ENCODE measurements around the gene SLC25A17. TPM values are rescaled to one million over a fixed set of nuclear protein-coding genes. Genes with fewer than 3 reads are reported as not detected.
A peak's percentile ranks its signal among the peaks of the same experiment; 100 is the strongest.
"Not testable (repeated sequence)": the region's sequence is repeated elsewhere in the genome, so short reads cannot be mapped to it uniquely, and the experiment has no call there.

SLC25A17 gene
- total and polyA plus RNA-seq, 2 donors from 2014 or later: 15.3 to 23.8 TPM

DNA sequence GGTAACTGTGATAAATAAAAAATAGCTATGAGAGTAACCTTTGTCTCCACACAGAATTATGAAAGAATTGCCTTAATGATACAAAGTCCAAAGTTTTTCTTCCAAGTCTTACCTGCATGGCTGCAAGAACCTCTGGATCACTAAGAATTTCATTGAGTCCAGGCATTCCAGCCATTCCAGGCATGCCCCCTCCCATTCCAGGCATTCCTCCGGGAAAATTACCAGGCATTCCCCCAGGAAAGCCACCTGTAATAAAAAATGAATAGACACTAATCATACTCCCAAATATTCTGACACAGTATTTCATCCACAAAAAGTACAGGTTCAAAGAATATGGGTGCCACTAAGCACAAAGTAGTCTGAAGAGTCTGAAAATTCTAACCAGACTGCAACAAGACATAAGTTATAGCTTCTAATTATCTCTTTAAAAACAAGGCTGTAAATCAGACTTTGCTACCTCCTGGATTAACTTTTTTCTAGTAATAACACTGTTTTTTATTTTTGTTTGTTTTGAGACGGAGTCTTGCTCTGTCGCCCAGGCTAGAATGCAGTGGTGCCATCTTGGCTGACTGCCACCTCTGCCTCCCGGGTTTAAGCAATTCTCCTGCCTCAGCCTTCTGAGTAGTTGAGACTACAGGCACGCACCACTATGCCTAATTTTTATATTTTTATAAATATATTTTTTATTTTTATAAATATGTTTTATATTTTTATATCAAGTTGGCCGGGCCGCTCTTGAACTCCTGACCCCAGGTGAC, 8.0 kb upstream of the SLC25A17 start:
- no peak for FAIRE-seq

DNA sequence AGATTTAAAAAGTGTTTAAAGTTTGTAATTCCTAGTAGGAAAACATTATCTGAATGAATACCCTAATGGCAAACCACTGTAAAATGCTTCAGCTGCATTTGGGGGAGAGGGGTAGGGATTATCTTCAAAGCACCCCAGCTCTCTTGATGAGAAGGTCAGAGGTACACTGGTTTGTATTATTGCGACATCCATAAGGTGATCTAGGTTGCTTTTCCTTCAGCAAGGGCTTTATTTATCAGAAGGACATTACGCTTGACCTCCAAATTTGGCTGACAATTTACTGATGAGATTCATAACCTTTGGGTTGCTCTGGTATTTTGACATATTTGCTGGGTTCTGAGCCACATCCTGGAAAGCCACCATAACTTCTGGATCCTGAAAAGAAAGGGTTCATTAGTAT, 7.1 kb upstream of the SLC25A17 start:
- not testable (repeated sequence) for H3K27me3 ChIP-seq (ENCODE audit: control insufficient read depth, insufficient read depth, low read length); DNase-seq; H3K9ac ChIP-seq (ENCODE audit: low read length in 3 of 3)

More for the DNA sequence above, 8.0 kb upstream of the SLC25A17 start:
- Histone ChIP-seq H3K4me3 (ENCODE audit: low read length in 3 of 3) (no peak overlapping the region), H3K27ac (ENCODE audit: low read depth in 2 of 2, low read length in 2 of 2) (peak overlapping the region; percentile 20 to 45), H3K9ac (ENCODE audit: low read length in 3 of 3) (no peak overlapping the region), H3K9me3 (ENCODE audit: control insufficient read depth in 2 of 3, insufficient read depth in 1 of 3, low read length in 3 of 3) (no peaks in the 10 kb centered on the region), H3K36me3 (ENCODE audit: control insufficient read depth in 2 of 3, insufficient read depth in 3 of 3, low read length in 3 of 3) (peaks cover 8 to 30% (median 19%) of the 10 kb centered on the region in 3 donors), H3K4me1 (ENCODE audit: control insufficient read depth in 2 of 3, insufficient read depth in 2 of 3, low read depth in 1 of 3, low read length in 3 of 3) (no peaks in the 10 kb centered on the region), H3K27me3 (ENCODE audit: control insufficient read depth, insufficient read depth, low read length) (no peaks in the 10 kb centered on the region)
- intact Hi-C loops (cut with DNase I): no loop called here
- no peak for TF ChIP-seq CTCF (IDR thresholded peaks at IDR 0.05; ENCODE audit: borderline replicate concordance, extremely low read depth, insufficient read depth)
- DNase-seq: peak in 1 of 5 donors; percentile 14

DNA sequence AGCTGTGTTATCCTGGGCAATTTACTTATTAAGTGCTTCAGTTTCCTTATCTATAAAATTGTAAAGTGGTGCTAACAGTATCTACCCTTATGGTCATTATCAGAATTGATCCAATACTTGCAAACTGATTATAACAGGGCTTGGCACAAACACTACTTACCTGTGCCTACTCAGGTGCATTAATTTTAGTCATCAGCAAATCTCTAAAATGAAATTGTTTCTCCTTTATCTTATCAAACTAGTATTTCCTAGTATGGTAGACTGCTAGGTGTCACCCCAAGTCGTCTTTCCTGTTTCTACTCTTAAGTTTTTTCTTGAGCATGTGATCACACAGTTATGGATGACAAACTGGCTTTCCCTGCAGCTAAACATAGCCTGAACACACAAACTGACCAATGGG, 4.3 kb upstream of the SLC25A17 start:
- no peak for TF ChIP-seq CTCF (IDR thresholded peaks at IDR 0.05; ENCODE audit: borderline replicate concordance, extremely low read depth, insufficient read depth)
- H3K4me1 ChIP-seq (ENCODE audit: control insufficient read depth in 2 of 3, insufficient read depth in 2 of 3, low read depth in 1 of 3, low read length in 3 of 3): peaks cover 0 to 4% (median 0%) of the 10 kb centered on the region in 3 donors
- H3K9me3 ChIP-seq (ENCODE audit: control insufficient read depth in 2 of 3, insufficient read depth in 1 of 3, low read length in 3 of 3): no peaks in the 10 kb centered on the region
- no peak overlapping the region for H3K9ac ChIP-seq (ENCODE audit: low read length in 3 of 3)
- intact Hi-C loops (cut with DNase I): no loop called here
- no peaks in the 10 kb centered on the region for H3K27me3 ChIP-seq (ENCODE audit: control insufficient read depth, insufficient read depth, low read length)
- H3K4me3 ChIP-seq (ENCODE audit: low read length in 3 of 3): no peak overlapping the region
- FAIRE-seq (no peak), DNase-seq (no peak)
- H3K27ac ChIP-seq (ENCODE audit: low read depth in 2 of 2, low read length in 2 of 2): no peak overlapping the region
- H3K36me3 ChIP-seq (ENCODE audit: control insufficient read depth in 2 of 3, insufficient read depth in 3 of 3, low read length in 3 of 3): peaks cover 2 to 9% (median 4%) of the 10 kb centered on the region in 3 donors

More for the DNA sequence above, 7.1 kb upstream of the SLC25A17 start:
- FAIRE-seq; H3K9me3 ChIP-seq (ENCODE audit: control insufficient read depth in 2 of 3, insufficient read depth in 1 of 3, low read length in 3 of 3); H3K4me1 ChIP-seq (ENCODE audit: control insufficient read depth in 2 of 3, insufficient read depth in 2 of 3, low read depth in 1 of 3, low read length in 3 of 3); intact Hi-C loops (cut with DNase I); H3K4me3 ChIP-seq (ENCODE audit: low read length in 3 of 3): not testable (repeated sequence)
- Histone ChIP-seq H3K36me3 (ENCODE audit: control insufficient read depth in 2 of 3, insufficient read depth in 3 of 3, low read length in 3 of 3) (peaks cover 8 to 26% (median 15%) of the 10 kb centered on the region in 3 donors), H3K27ac (ENCODE audit: low read depth in 2 of 2, low read length in 2 of 2) (peak overlapping the region in 1 of 2 donors; percentile 37)

GRCh38 chr22:40819599-40820140, 524 bp upstream of the SLC25A17 start:
- no peak for FAIRE-seq
- Histone ChIP-seq H3K27me3 (ENCODE audit: control insufficient read depth, insufficient read depth, low read length) (no peaks in the 10 kb centered on the region), H3K9ac (ENCODE audit: low read length in 3 of 3) (peak overlapping the region; percentile 21 to 79 (median 36)), H3K4me1 (ENCODE audit: control insufficient read depth in 2 of 3, insufficient read depth in 2 of 3, low read depth in 1 of 3, low read length in 3 of 3) (peaks cover 0 to 15% (median 5%) of the 10 kb centered on the region in 3 donors), H3K36me3 (ENCODE audit: control insufficient read depth in 2 of 3, insufficient read depth in 3 of 3, low read length in 3 of 3) (peaks cover 0 to 5% (median 4%) of the 10 kb centered on the region in 3 donors), H3K27ac (ENCODE audit: low read depth in 2 of 2, low read length in 2 of 2) (peak overlapping the region in 1 of 2 donors; percentile 63), H3K9me3 (ENCODE audit: control insufficient read depth in 2 of 3, insufficient read depth in 1 of 3, low read length in 3 of 3) (no peaks in the 10 kb centered on the region), H3K4me3 (ENCODE audit: low read length in 3 of 3) (peak overlapping the region; percentile 62 to 98 (median 81))
- no peak for DNase-seq
- TF ChIP-seq CTCF (IDR thresholded peaks at IDR 0.05; ENCODE audit: borderline replicate concordance, extremely low read depth, insufficient read depth): no peak
- intact Hi-C loops (cut with DNase I): no loop called here

Data from kidney (tissue), 14 donors.